A549 (cell line): ENCODE results near the gene TAF6L. TPM values are rescaled to one million over a fixed set of nuclear protein-coding genes. Genes with fewer than 3 reads are reported as not detected.

ENCODE experiments used
- ATAC-seq, 2 experiments: fragments of 200-7000 bp in 1 of 2; fragments of >200 bp in 1 of 2; cut with Nextera tagmentation in 1 of 2; cut with Tn5 transposase in 1 of 2; 3 replicates each; pipeline versions ENCODE4 v1.8.0 to v1.9.1; 2018 to 2020; ENCODE audit warnings: mild to moderate bottlenecking in 1 of 2, moderate library complexity in 1 of 2
- CTCF ChIA-PET: fragments of 300-600 bp; sonication (Branson Sonifier 250); formaldehyde crosslinking; extraction: SDS; loops from one replicate; lab custom pipeline; 2021; ENCODE audit warnings: antibody characterized with exemption, inconsistent platforms; lab: Yijun Ruan, JAX
- POLR2A ChIA-PET: fragments of 350-600 bp; formaldehyde crosslinking; extraction: SDS; loops from one replicate; lab custom pipeline; 2021; ENCODE audit warnings: antibody characterized with exemption, inconsistent platforms; lab: Yijun Ruan, JAX
- DNase-seq, 2 experiments: peaks; one replicate each; pipeline versions ENCODE4 v3.0.0 to v3.0.0-alpha.2; 2011 to 2016; ENCODE audit warnings: low read depth in 1 of 2, low spot score in 1 of 2
- FAIRE-seq: peaks from 2 replicates; lab custom pipeline; 2011; peaks lifted over from hg19 to GRCh38; lab: Jason Lieb, UNC
- H3K27ac ChIP-seq, 2 experiments: fragments of >200 bp; sonication (Bioruptor Twin); formaldehyde crosslinking; 3 replicates each; pipeline ENCODE4 v1.5.1; 2016 to 2017
- H3K4me1 ChIP-seq: fragments of >200 bp; sonication (Bioruptor Twin); formaldehyde crosslinking; 3 replicates; pipeline ENCODE4 v1.6.1; 2016
- H3K4me2 ChIP-seq: fragments of >200 bp; sonication (Bioruptor Twin); formaldehyde crosslinking; 3 replicates; pipeline ENCODE4 v1.6.1; 2016
- H3K4me3 ChIP-seq: fragments of >200 bp; sonication (Bioruptor Twin); formaldehyde crosslinking; 3 replicates; pipeline ENCODE4 v1.5.1; 2016
- H3K9me3 ChIP-seq: fragments of >200 bp; sonication (Bioruptor Twin); formaldehyde crosslinking; 3 replicates; pipeline ENCODE4 v1.6.1; 2016
- BHLHE40 ChIP-seq: IDR thresholded peaks from 2 replicates; pipeline ENCODE4 v1.6.1; 2012; ENCODE audit warnings: low read depth, low read length, inconsistent platforms
- CTCF ChIP-seq: fragments of >200 bp; sonication (Bioruptor Twin); formaldehyde crosslinking; IDR thresholded peaks from 3 replicates; pipeline ENCODE4 v1.5.1; 2016
- HDAC2 ChIP-seq: fragments of 200-600 bp; sonication (generic); IDR thresholded peaks from 2 replicates; pipeline ENCODE4 v1.6.1; 2016
- HES2 ChIP-seq: fragments of >200 bp; sonication (Bioruptor Twin); formaldehyde crosslinking; IDR thresholded peaks from 2 replicates; pipeline ENCODE4 v1.6.1; 2016
- JUN ChIP-seq, 2 experiments: fragments of >200 bp; sonication (Bioruptor Twin); formaldehyde crosslinking; IDR thresholded peaks; 2 replicates in 1 of 2; 3 replicates in 1 of 2; pipeline ENCODE4 v1.6.1; 2016 to 2017
- KDM1A ChIP-seq: fragments of 200-600 bp; sonication (generic); IDR thresholded peaks from 2 replicates; pipeline ENCODE4 v1.6.1; 2016; ENCODE audit warnings: low read depth, mild to moderate bottlenecking
- NFE2L2 ChIP-seq: fragments of 150-350 bp; conservative IDR thresholded peaks from 2 replicates; pipeline ENCODE4 v1.6.1; 2014; ENCODE audit warnings: low read length
- NR3C1 ChIP-seq: fragments of >200 bp; sonication (Bioruptor Twin); formaldehyde crosslinking; IDR thresholded peaks from 3 replicates; pipeline ENCODE4 v1.6.1; 2017
- PBX3 ChIP-seq: IDR thresholded peaks from 2 replicates; pipeline ENCODE4 v1.6.1; 2012
- PHF8 ChIP-seq: fragments of 200-600 bp; sonication (generic); IDR thresholded peaks from 2 replicates; pipeline ENCODE4 v1.6.1; 2016; ENCODE audit warnings: low read depth, mild to moderate bottlenecking, antibody characterized with exemption, moderate library complexity, borderline replicate concordance
- POLR2A ChIP-seq: IDR thresholded peaks from 2 replicates; pipeline ENCODE4 v1.6.1; 2012; ENCODE audit warnings: mild to moderate bottlenecking, low read length
- RNF2 ChIP-seq: fragments of 200-600 bp; sonication (generic); IDR thresholded peaks from 2 replicates; pipeline ENCODE4 v1.6.1; 2016; ENCODE audit warnings: low read depth, mild to moderate bottlenecking, antibody characterized with exemption, moderate library complexity, borderline replicate concordance
- SMC3 ChIP-seq: fragments of >200 bp; sonication (Bioruptor Twin); formaldehyde crosslinking; IDR thresholded peaks from 3 replicates; pipeline ENCODE4 v1.6.1; 2018; ENCODE audit warnings: inconsistent platforms
- SREBF2 ChIP-seq: fragments of 450-650 bp; IDR thresholded peaks from 2 replicates; pipeline ENCODE4 v1.6.1; 2014; ENCODE audit warnings: mild to moderate bottlenecking, moderate library complexity
- USF2 ChIP-seq: fragments of 450-650 bp; IDR thresholded peaks from 2 replicates; pipeline ENCODE4 v1.6.1; 2014; ENCODE audit warnings: antibody characterized with exemption
- ZC3H11A ChIP-seq: fragments of 450-650 bp; IDR thresholded peaks from 2 replicates; pipeline ENCODE4 v1.6.1; 2014; ENCODE audit warnings: antibody characterized with exemption, mild to moderate bottlenecking
- ZFP36 ChIP-seq: fragments of 450-650 bp; IDR thresholded peaks from 2 replicates; pipeline ENCODE4 v1.6.1; 2014; ENCODE audit warnings: borderline replicate concordance; ENCODE audit not compliant: partially characterized antibody
- WGBS: methylation state at CpG from one replicate; pipeline ENCODE4 v1.1.6; 2017; ENCODE audit errors: missing lambda C conversion rate; 5-methylcytosine and 5-hydroxymethylcytosine counted together
- polyA plus RNA-seq, 4 experiments: library from polyadenylated mRNA; depleted of rRNA in 3 of 4; stranded (reverse); fragments of >200 nt; fragmentation: RNase III in 1 of 4; extraction: RNeasy Plus Mini Kit Qiagen cat#74134 plus additional on column Dnase treatment in 1 of 4; gene quantifications; 2 replicates in 3 of 4; 3 replicates in 1 of 4; pipeline ENCODE4 v1.2.3, GENCODE V29; 2011 to 2017
- TF ChIP-seq, protein P1 (sequence below): fragments of >200 bp; sonication (Bioruptor Twin); formaldehyde crosslinking; IDR thresholded peaks from 3 replicates; pipeline ENCODE4 v1.6.1; 2016
- TF ChIP-seq, protein P2 (sequence below): fragments of 200-600 bp; sonication (generic); IDR thresholded peaks from 2 replicates; pipeline ENCODE4 v1.6.1; 2016; ENCODE audit warnings: antibody characterized with exemption, mild to moderate bottlenecking, moderate library complexity
- TF ChIP-seq, protein P3 (sequence below): fragments of 150-350 bp; IDR thresholded peaks from 2 replicates; pipeline ENCODE4 v1.6.1; 2014; ENCODE audit warnings: low read depth, mild to moderate bottlenecking, low read length

TAF6L gene
- polyA plus RNA-seq, 2 of the 4 experiments (the other 2 are of a cell fraction), result 14.0 to 22.7 TPM

DNA sequence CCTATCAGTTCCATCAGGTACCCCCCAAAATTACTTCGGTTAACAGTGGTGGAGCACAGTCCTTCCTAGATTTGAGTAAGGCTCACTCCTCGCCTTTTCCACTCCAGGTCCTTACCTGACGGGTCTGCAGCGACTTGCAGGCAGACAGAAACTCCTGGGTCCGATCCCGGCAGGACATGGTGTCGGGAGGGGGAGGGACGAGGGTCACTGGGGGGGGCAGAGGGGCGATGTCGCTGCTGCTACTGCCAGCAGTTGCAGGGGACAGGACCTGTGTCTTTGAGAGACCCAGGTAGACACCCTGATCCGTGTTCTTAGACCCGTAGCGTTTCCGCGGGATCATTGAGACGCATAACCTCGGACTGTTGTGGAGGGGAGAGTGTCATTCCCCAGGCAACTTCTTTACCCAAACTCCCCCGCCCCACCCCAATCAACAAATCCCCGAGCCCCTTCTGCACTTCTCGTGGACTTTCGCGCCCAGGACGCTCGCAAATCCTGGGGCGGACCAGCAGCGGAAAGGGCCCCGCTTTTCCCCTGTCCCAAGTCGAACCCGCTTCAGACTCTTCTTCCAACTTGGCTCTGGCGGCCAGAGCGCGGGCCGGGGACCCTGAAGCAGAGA, 59.8 kb downstream of the TAF6L start:
- peaks cover 18% of the 10 kb centered on the region for H3K4me1 ChIP-seq

GRCh38 chr11:62831520-62832335, 60.5 kb downstream of the TAF6L start, which contains the start of gene STX5:
Gene STX5 (minus strand): TSS chr11:62832051. CDS start chr11:62831243, 808 bp downstream.
- FAIRE-seq, result no peak
- no peaks in the 10 kb centered on the region for H3K9me3 ChIP-seq
- CTCF ChIA-PET, result interaction anchor here (0.6 to 3.0 kb wide), 6 partner anchors 45 to 437 kb away, joined by 3 to 16 read pairs (median 4); partner anchors contain the start of genes TMEM179B and ZBTB3
- peak; percentile 37 for TF ChIP-seq POLR2A
- TF ChIP-seq HDAC2, result no peak
- TF ChIP-seq, protein P1, sequence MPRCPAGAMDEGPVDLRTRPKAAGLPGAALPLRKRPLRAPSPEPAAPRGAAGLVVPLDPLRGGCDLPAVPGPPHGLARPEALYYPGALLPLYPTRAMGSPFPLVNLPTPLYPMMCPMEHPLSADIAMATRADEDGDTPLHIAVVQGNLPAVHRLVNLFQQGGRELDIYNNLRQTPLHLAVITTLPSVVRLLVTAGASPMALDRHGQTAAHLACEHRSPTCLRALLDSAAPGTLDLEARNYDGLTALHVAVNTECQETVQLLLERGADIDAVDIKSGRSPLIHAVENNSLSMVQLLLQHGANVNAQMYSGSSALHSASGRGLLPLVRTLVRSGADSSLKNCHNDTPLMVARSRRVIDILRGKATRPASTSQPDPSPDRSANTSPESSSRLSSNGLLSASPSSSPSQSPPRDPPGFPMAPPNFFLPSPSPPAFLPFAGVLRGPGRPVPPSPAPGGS, result peak; percentile 34; the same call in 1 of the 3 replicates
- no peak for TF ChIP-seq ZC3H11A
- TF ChIP-seq PBX3, result peak; percentile 99
- peak; percentile 81 for TF ChIP-seq USF2
- TF ChIP-seq JUN (IDR thresholded peaks at IDR 0.05), result peak; percentile 16 to 81; a peak in 2 of 5 replicates
- peak; percentile 65 for TF ChIP-seq PHF8
- no peak for TF ChIP-seq SREBF2
- peak within 1 kb of the TSS; percentile 91 to 94 for H3K27ac ChIP-seq
- WGBS, result 2% methylated on average over 23 of the region's 65 CpGs
- H3K4me2 ChIP-seq, result peak within 1 kb of the TSS; percentile 96
- peaks cover 18% of the 10 kb centered on the region for H3K4me1 ChIP-seq
- peak within 1 kb of the TSS; percentile 85 for H3K4me3 ChIP-seq
- POLR2A ChIA-PET, result interaction anchor here (0.6 to 2.2 kb wide), 15 partner anchors 9 to 210 kb away, joined by 3 to 52 read pairs (median 6); partner anchors contain the start of genes B3GAT3, HNRNPUL2, SLC3A2 and TMEM179B
- ATAC-seq, result peak; percentile 89 to 94
- peak; percentile 98 to 99 for DNase-seq

More for the DNA sequence above, 59.8 kb downstream of the TAF6L start:
- Histone ChIP-seq H3K4me2 (peak overlapping the region; percentile 96), H3K9me3 (no peaks in the 10 kb centered on the region), H3K27ac (peak overlapping the region; percentile 91 to 94), H3K4me3 (peak overlapping the region; percentile 85)
- ChIA-PET POLR2A (interaction anchor here (0.6 to 2.2 kb wide), 12 partner anchors 10 to 122 kb away, joined by 3 to 52 read pairs (median 6); partner anchors contain the start of genes HNRNPUL2, SLC3A2, TMEM179B and ZBTB3), CTCF (interaction anchor here (1.0 to 3.0 kb wide), 2 partner anchors 44 kb away, joined by 4 to 16 read pairs; partner anchors contain the start of gene TMEM179B)
- no peak for TF ChIP-seq CTCF
- no peak for TF ChIP-seq BHLHE40
- no peak for TF ChIP-seq POLR2A
- TF ChIP-seq RNF2, result no peak
- TF ChIP-seq NR3C1, result no peak
- no peak for TF ChIP-seq ZFP36
- TF ChIP-seq, protein P2, sequence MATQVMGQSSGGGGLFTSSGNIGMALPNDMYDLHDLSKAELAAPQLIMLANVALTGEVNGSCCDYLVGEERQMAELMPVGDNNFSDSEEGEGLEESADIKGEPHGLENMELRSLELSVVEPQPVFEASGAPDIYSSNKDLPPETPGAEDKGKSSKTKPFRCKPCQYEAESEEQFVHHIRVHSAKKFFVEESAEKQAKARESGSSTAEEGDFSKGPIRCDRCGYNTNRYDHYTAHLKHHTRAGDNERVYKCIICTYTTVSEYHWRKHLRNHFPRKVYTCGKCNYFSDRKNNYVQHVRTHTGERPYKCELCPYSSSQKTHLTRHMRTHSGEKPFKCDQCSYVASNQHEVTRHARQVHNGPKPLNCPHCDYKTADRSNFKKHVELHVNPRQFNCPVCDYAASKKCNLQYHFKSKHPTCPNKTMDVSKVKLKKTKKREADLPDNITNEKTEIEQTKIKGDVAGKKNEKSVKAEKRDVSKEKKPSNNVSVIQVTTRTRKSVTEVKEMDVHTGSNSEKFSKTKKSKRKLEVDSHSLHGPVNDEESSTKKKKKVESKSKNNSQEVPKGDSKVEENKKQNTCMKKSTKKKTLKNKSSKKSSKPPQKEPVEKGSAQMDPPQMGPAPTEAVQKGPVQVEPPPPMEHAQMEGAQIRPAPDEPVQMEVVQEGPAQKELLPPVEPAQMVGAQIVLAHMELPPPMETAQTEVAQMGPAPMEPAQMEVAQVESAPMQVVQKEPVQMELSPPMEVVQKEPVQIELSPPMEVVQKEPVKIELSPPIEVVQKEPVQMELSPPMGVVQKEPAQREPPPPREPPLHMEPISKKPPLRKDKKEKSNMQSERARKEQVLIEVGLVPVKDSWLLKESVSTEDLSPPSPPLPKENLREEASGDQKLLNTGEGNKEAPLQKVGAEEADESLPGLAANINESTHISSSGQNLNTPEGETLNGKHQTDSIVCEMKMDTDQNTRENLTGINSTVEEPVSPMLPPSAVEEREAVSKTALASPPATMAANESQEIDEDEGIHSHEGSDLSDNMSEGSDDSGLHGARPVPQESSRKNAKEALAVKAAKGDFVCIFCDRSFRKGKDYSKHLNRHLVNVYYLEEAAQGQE, result no peak
- no peak for TF ChIP-seq ZC3H11A
- TF ChIP-seq SMC3, result no peak
- TF ChIP-seq, protein P3, sequence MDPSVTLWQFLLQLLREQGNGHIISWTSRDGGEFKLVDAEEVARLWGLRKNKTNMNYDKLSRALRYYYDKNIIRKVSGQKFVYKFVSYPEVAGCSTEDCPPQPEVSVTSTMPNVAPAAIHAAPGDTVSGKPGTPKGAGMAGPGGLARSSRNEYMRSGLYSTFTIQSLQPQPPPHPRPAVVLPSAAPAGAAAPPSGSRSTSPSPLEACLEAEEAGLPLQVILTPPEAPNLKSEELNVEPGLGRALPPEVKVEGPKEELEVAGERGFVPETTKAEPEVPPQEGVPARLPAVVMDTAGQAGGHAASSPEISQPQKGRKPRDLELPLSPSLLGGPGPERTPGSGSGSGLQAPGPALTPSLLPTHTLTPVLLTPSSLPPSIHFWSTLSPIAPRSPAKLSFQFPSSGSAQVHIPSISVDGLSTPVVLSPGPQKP, result no peak
- no peak for TF ChIP-seq KDM1A
- no peak for TF ChIP-seq NFE2L2
- no peak for TF ChIP-seq HES2
- 11% methylated on average over 16 of the region's 33 CpGs for WGBS
- FAIRE-seq, result no peak
- DNase-seq, result no peak
- peak in 1 of 2 experiments; percentile 13; a peak in 2 of 6 replicates for ATAC-seq
